HCT116 (cell line): ENCODE results near the gene SQSTM1. TPM values are rescaled to one million over a fixed set of nuclear protein-coding genes. Genes with fewer than 3 reads are reported as not detected.

ENCODE experiments used
- ATAC-seq: fragments of 200-7000 bp; cut with Tn5 transposase; 2 replicates; pipeline ENCODE4 v1.9.1; 2020; ENCODE audit warnings: mild to moderate bottlenecking, moderate library complexity
- BruUV-seq: library from RNA; stranded (reverse); fragments of 400-500 nt; replicated peaks from 2 replicates; lab custom pipeline; 2021; lab: Mats Ljungman, UMichigan
- CTCF ChIA-PET: fragments of 300-600 bp; sonication (Branson Sonifier 250); formaldehyde crosslinking; loops from one replicate; lab custom pipeline; 2021; ENCODE audit warnings: antibody characterized with exemption; lab: Charles Lee
- POLR2A ChIA-PET: fragments of 300-600, 350-600 bp; sonication (Branson Sonifier 250); formaldehyde crosslinking; loops from one replicate; lab custom pipeline; 2021; ENCODE audit warnings: antibody characterized with exemption; lab: Charles Lee
- RAD21 ChIA-PET, 2 experiments: fragments of 300-600 bp; sonication (Branson Sonifier 250); formaldehyde crosslinking; loops; one replicate each; lab custom pipeline; 2023; ENCODE audit warnings: low total read pairs in 2 of 2; ENCODE audit not compliant: uncharacterized antibody in 2 of 2, unreplicated experiment in 2 of 2, low non-redundant PET in 1 of 2; lab: Charles Lee
- DNase-seq: peaks from one replicate; pipeline ENCODE4 v3.0.0-alpha.2; 2010; ENCODE audit warnings: low read depth, low spot score
- H2AFZ ChIP-seq: fragments of 200-600 bp; shearing (Covaris generic), sonication (generic); 2 replicates; pipeline ENCODE4 v1.6.1; 2017; ENCODE audit warnings: low read depth, mixed run types, mixed read lengths, antibody characterized with exemption, low read length; ENCODE audit not compliant: poor library complexity, severe bottlenecking
- H3K27ac ChIP-seq: 2 replicates; pipeline ENCODE4 v1.5.1; 2012; ENCODE audit warnings: low read depth, low read length
- H3K27me3 ChIP-seq: fragments of 200-600 bp; sonication (generic); 2 replicates; pipeline ENCODE4 v1.6.1; 2016; ENCODE audit warnings: mixed run types, low read length, mixed read lengths; ENCODE audit not compliant: insufficient read depth
- H3K36me3 ChIP-seq, 2 experiments: fragments of 200-500 bp in 1 of 2; fragments of 200-600 bp in 1 of 2; sonication (Bioruptor generic) in 1 of 2; sonication (generic) in 1 of 2; 2 replicates each; pipeline versions ENCODE4 v1.5.1 to v1.6.1; 2014 to 2016; ENCODE audit warnings: low read length in 2 of 2, inconsistent platforms in 1 of 2, mixed read lengths in 1 of 2, mixed run types in 1 of 2; ENCODE audit not compliant: insufficient read depth in 2 of 2, control insufficient read depth in 1 of 2
- H3K4me1 ChIP-seq, 2 experiments: fragments of 200-600 bp in 1 of 2; sonication (generic) in 1 of 2; 2 replicates each; pipeline versions ENCODE4 v1.5.1 to v1.6.1; 2012 to 2017; ENCODE audit warnings: low read length in 2 of 2, inconsistent platforms in 1 of 2, mild to moderate bottlenecking in 1 of 2, mixed read lengths in 1 of 2, mixed run types in 1 of 2, moderate library complexity in 1 of 2; ENCODE audit not compliant: insufficient read depth in 2 of 2, control insufficient read depth in 1 of 2
- H3K4me2 ChIP-seq: fragments of 200-600 bp; sonication (generic); 2 replicates; pipeline ENCODE4 v1.6.1; 2017; ENCODE audit warnings: mixed run types, low read length, mixed read lengths
- H3K4me3 ChIP-seq, 2 experiments: fragments of 200-600 bp in 1 of 2; sonication (generic) in 1 of 2; replicated peaks in 1 of 2; 2 replicates each; pipeline ENCODE4 v1.5.1; 2011 to 2016; ENCODE audit warnings: low read length in 2 of 2, control low read depth in 1 of 2, low read depth in 1 of 2, mild to moderate bottlenecking in 1 of 2, mixed read lengths in 1 of 2, mixed run types in 1 of 2
- H3K79me2 ChIP-seq: fragments of 200-600 bp; sonication (generic); 2 replicates; pipeline ENCODE4 v1.6.1; 2017; ENCODE audit warnings: mild to moderate bottlenecking, mixed run types, low read length, moderate library complexity, mixed read lengths; ENCODE audit not compliant: insufficient read depth
- H3K9ac ChIP-seq: fragments of 200-600 bp; sonication (generic); 2 replicates; pipeline ENCODE4 v1.6.1; 2016; ENCODE audit warnings: low read length, mixed read lengths
- H3K9me2 ChIP-seq: fragments of 200-600 bp; sonication (generic), shearing (Covaris generic); 2 replicates; pipeline ENCODE4 v1.6.1; 2017; ENCODE audit warnings: mixed run types, mild to moderate bottlenecking, moderate library complexity; ENCODE audit not compliant: insufficient read depth
- H3K9me3 ChIP-seq, 2 experiments: fragments of 200-500 bp in 1 of 2; fragments of 200-600 bp in 1 of 2; sonication (Bioruptor generic) in 1 of 2; sonication (generic) in 1 of 2; 2 replicates each; pipeline ENCODE4 v1.6.1; 2014 to 2017; ENCODE audit warnings: low read length in 2 of 2, mixed read lengths in 2 of 2, inconsistent platforms in 1 of 2, low read depth in 1 of 2, mild to moderate bottlenecking in 1 of 2, mixed run types in 1 of 2, moderate library complexity in 1 of 2; ENCODE audit not compliant: control insufficient read depth in 1 of 2, insufficient read depth in 1 of 2
- H4K20me1 ChIP-seq: fragments of 200-600 bp; sonication (generic), shearing (Covaris generic); 2 replicates; pipeline ENCODE4 v1.6.1; 2017; ENCODE audit warnings: mixed run types, mild to moderate bottlenecking, moderate library complexity; ENCODE audit not compliant: insufficient read depth
- CBX3 ChIP-seq: IDR thresholded peaks from 2 replicates; pipeline ENCODE4 v1.6.1; 2012; ENCODE audit warnings: low read depth
- CTCF ChIP-seq, 3 experiments: fragments of 200-600 bp in 1 of 3; sonication (generic) in 1 of 3; IDR thresholded peaks in 2 of 3; conservative IDR thresholded peaks in 1 of 3; 2 replicates each; pipeline ENCODE4 v1.5.1; 2012 to 2017; ENCODE audit warnings: low read depth in 2 of 3, low read length in 2 of 3, antibody characterized with exemption in 1 of 3, borderline replicate concordance in 1 of 3, control low read depth in 1 of 3, mild to moderate bottlenecking in 1 of 3, mixed read lengths in 1 of 3, mixed run types in 1 of 3, moderate library complexity in 1 of 3; ENCODE audit not compliant: insufficient read depth in 1 of 3
- ELF1 ChIP-seq: IDR thresholded peaks from 2 replicates; pipeline ENCODE4 v1.6.1; 2012; ENCODE audit warnings: low read depth, borderline replicate concordance
- FOSL1 ChIP-seq: IDR thresholded peaks from 2 replicates; pipeline ENCODE4 v1.6.1; 2012; ENCODE audit warnings: low read depth
- JUND ChIP-seq: IDR thresholded peaks from 2 replicates; pipeline ENCODE4 v1.6.1; 2012
- POLR2A ChIP-seq: IDR thresholded peaks from 2 replicates; pipeline ENCODE4 v1.7.0; 2011; ENCODE audit warnings: borderline replicate concordance; ENCODE audit not compliant: insufficient read depth, insufficient read length; ENCODE audit errors: extremely low read depth
- POLR2AphosphoS5 ChIP-seq: IDR thresholded peaks from 2 replicates; pipeline ENCODE4 v1.6.1; 2011; ENCODE audit warnings: mild to moderate bottlenecking, low read depth, low read length, moderate library complexity
- RAD21 ChIP-seq: IDR thresholded peaks from 2 replicates; pipeline ENCODE4 v1.6.1; 2012; ENCODE audit warnings: low read depth, mild to moderate bottlenecking
- REST ChIP-seq: IDR thresholded peaks from 2 replicates; pipeline ENCODE4 v1.6.1; 2012; ENCODE audit warnings: low read depth
- SIN3A ChIP-seq: IDR thresholded peaks from 2 replicates; pipeline ENCODE4 v1.6.1; 2012; ENCODE audit warnings: low read depth
- SP1 ChIP-seq: IDR thresholded peaks from 2 replicates; pipeline ENCODE4 v1.6.1; 2012; ENCODE audit warnings: low read depth
- SRF ChIP-seq: IDR thresholded peaks from 2 replicates; pipeline ENCODE4 v1.6.1; 2012; ENCODE audit warnings: low read depth
- TCF7L2 ChIP-seq: IDR thresholded peaks from 2 replicates; pipeline ENCODE4 v1.7.0; 2011; ENCODE audit warnings: borderline replicate concordance, inconsistent platforms; ENCODE audit not compliant: insufficient read depth, insufficient read length; ENCODE audit errors: extremely low read depth
- YY1 ChIP-seq: IDR thresholded peaks from 2 replicates; pipeline ENCODE4 v1.6.1; 2011; ENCODE audit warnings: low read length, low read depth, moderate library complexity, mild to moderate bottlenecking; ENCODE audit not compliant: insufficient replicate concordance; ENCODE audit errors: extremely low read depth
- ZNF274 ChIP-seq: fragments of 200-500 bp; sonication (Bioruptor generic); IDR thresholded peaks from 2 replicates; pipeline ENCODE4 v1.6.1; 2014; ENCODE audit warnings: mild to moderate bottlenecking, low read depth, low read length, inconsistent platforms
- intact Hi-C: fragments of 100-400 bp; cut with micrococcal nuclease; formaldehyde crosslinking; loops from 2 replicates; pipeline ENCODE4 v1.10.0; 2022
- total RNA-seq: library from RNA; stranded (reverse); gene quantifications from one replicate; pipeline ENCODE4 v1.2.1, GENCODE V29; 2021; ENCODE audit not compliant: unreplicated experiment
- TF ChIP-seq, protein P1 (sequence below): IDR thresholded peaks from 2 replicates; pipeline ENCODE4 v1.6.1; 2012
- TF ChIP-seq, protein P2 (sequence below): IDR thresholded peaks from 2 replicates; pipeline ENCODE4 v1.6.1; 2012

SQSTM1 gene
- total RNA-seq, 1 experiment from 2014 or later = 299 TPM

GRCh38 chr5:179841621-179842020 lies 20.9 kb downstream of the SQSTM1 start:
- RAD21 ChIA-PET = no interaction called here
- Histone ChIP-seq H3K27me3 (no peaks in the 10 kb centered on the region), H3K4me2 (no peak overlapping the region), H3K9ac (no peak overlapping the region), H3K9me2 (no peaks in the 10 kb centered on the region), H3K36me3 (peaks cover 18 to 25% of the 10 kb centered on the region in 2 experiments), H3K9me3 (no peaks in the 10 kb centered on the region; a peak in 1 of 4 replicates), H3K79me2 (no peaks in the 10 kb centered on the region), H2AFZ (no peak overlapping the region), H4K20me1 (peaks cover 4% of the 10 kb centered on the region; the same call in 1 of the 2 replicates), H3K27ac (no peak overlapping the region), H3K4me3 (no peak overlapping the region), H3K4me1 (no peaks in the 10 kb centered on the region)
- no peak for DNase-seq
- POLR2A ChIA-PET = no interaction called here
- ATAC-seq = no peak
- BruUV-seq = no TSS peak
- CTCF ChIA-PET = no interaction called here
- no peak for TF ChIP-seq YY1
- TF ChIP-seq ZNF274 = no peak
- TF ChIP-seq REST = no peak
- no peak for TF ChIP-seq SRF
- no peak for TF ChIP-seq ELF1
- TF ChIP-seq RAD21 = no peak
- TF ChIP-seq SIN3A = no peak
- TF ChIP-seq FOSL1 = no peak
- no peak for TF ChIP-seq CBX3
- TF ChIP-seq POLR2A = no peak
- no peak for TF ChIP-seq JUND
- TF ChIP-seq, protein P1, sequence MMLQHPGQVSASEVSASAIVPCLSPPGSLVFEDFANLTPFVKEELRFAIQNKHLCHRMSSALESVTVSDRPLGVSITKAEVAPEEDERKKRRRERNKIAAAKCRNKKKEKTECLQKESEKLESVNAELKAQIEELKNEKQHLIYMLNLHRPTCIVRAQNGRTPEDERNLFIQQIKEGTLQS = no peak
- TF ChIP-seq TCF7L2 = no peak
- TF ChIP-seq, protein P2, sequence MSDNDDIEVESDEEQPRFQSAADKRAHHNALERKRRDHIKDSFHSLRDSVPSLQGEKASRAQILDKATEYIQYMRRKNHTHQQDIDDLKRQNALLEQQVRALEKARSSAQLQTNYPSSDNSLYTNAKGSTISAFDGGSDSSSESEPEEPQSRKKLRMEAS = no peak
- TF ChIP-seq CTCF (IDR thresholded peaks at IDR 0.05 in 2 of 3, conservative IDR thresholded peaks at IDR 0.05 in 1 of 3; ENCODE audit: borderline replicate concordance in 1 of 3, insufficient read depth in 1 of 3, low read depth in 2 of 3, low read length in 2 of 3) = no peak
- TF ChIP-seq SP1 = no peak
- no peak for TF ChIP-seq POLR2AphosphoS5
- intact Hi-C loops = no loop called here
